ENCODE data around the gene ANXA5.
A peak's percentile ranks its signal among the peaks of the same experiment; 100 is the strongest.

ANXA5 gene

GRCh38 chr4:121728066-121728465 lies 31.3 kb upstream of the ANXA5 start:
- Mint-ChIP-seq H3K27me3 (no peaks in the 10 kb centered on the region), H3K9me3 (no peaks in the 10 kb centered on the region), H3K27ac (ENCODE audit: low read depth) (no peak overlapping the region), H3K36me3 (ENCODE audit: insufficient read depth) (no peaks in the 10 kb centered on the region), H3K4me1 (no peaks in the 10 kb centered on the region), H3K4me3 (no peak overlapping the region)
- no peak for DNase-seq (ENCODE audit: low spot score in 2 of 2)
- no peak for ATAC-seq (replicated peaks; ENCODE audit: extremely low read depth, poor library complexity, severe bottlenecking)

GRCh38 chr4:121726642-121727268 lies 30.0 kb upstream of the ANXA5 start:
- Mint-ChIP-seq H3K4me1 (no peaks in the 10 kb centered on the region), H3K4me3 (no peak overlapping the region), H3K36me3 (ENCODE audit: insufficient read depth) (no peaks in the 10 kb centered on the region), H3K9me3 (no peaks in the 10 kb centered on the region), H3K27me3 (no peaks in the 10 kb centered on the region), H3K27ac (ENCODE audit: low read depth) (no peak overlapping the region)
- DNase-seq (ENCODE audit: low spot score in 2 of 2), result no peak
- ATAC-seq (replicated peaks; ENCODE audit: extremely low read depth, poor library complexity, severe bottlenecking), result peak; percentile 86

- DNase-seq (ENCODE audit: low spot score in 2 of 2), result no peak
- no peak overlapping the region for H3K27ac Mint-ChIP-seq (ENCODE audit: low read depth)
- H3K36me3 Mint-ChIP-seq (ENCODE audit: insufficient read depth), result no peaks in the 10 kb centered on the region
- no peak overlapping the region for H3K4me3 Mint-ChIP-seq
- no peaks in the 10 kb centered on the region for H3K9me3 Mint-ChIP-seq
- ATAC-seq (replicated peaks; ENCODE audit: extremely low read depth, poor library complexity, severe bottlenecking), result no peak
- no peaks in the 10 kb centered on the region for H3K27me3 Mint-ChIP-seq
- H3K4me1 Mint-ChIP-seq, result no peaks in the 10 kb centered on the region
Observed at GRCh38 chr4:121724671-121725070, 27.9 kb upstream of the ANXA5 start.

GRCh38 chr4:121721700-121722099 lies 24.9 kb upstream of the ANXA5 start:
- no peaks in the 10 kb centered on the region for H3K36me3 Mint-ChIP-seq (ENCODE audit: insufficient read depth)
- no peaks in the 10 kb centered on the region for H3K9me3 Mint-ChIP-seq
- no peak for ATAC-seq (replicated peaks; ENCODE audit: extremely low read depth, poor library complexity, severe bottlenecking)
- H3K27me3 Mint-ChIP-seq, result peaks cover 3% of the 10 kb centered on the region
- no peak overlapping the region for H3K27ac Mint-ChIP-seq (ENCODE audit: low read depth)
- no peak for DNase-seq (ENCODE audit: low spot score in 2 of 2)
- no peaks in the 10 kb centered on the region for H3K4me1 Mint-ChIP-seq
- H3K4me3 Mint-ChIP-seq, result no peak overlapping the region

GRCh38 chr4:121720109-121720508 lies 23.3 kb upstream of the ANXA5 start:
- H3K36me3 Mint-ChIP-seq (ENCODE audit: insufficient read depth), result no peaks in the 10 kb centered on the region
- H3K9me3 Mint-ChIP-seq, result no peaks in the 10 kb centered on the region
- DNase-seq (ENCODE audit: low spot score in 2 of 2), result no peak

GRCh38 chr4:121717680-121718237 lies 21.0 kb upstream of the ANXA5 start:
- Mint-ChIP-seq H3K4me1 (no peaks in the 10 kb centered on the region), H3K36me3 (ENCODE audit: insufficient read depth) (no peaks in the 10 kb centered on the region), H3K4me3 (no peak overlapping the region), H3K27me3 (peaks cover 42% of the 10 kb centered on the region), H3K9me3 (no peaks in the 10 kb centered on the region), H3K27ac (ENCODE audit: low read depth) (no peak overlapping the region)
- ATAC-seq (replicated peaks; ENCODE audit: extremely low read depth, poor library complexity, severe bottlenecking), result no peak
- no peak for DNase-seq (ENCODE audit: low spot score in 2 of 2)

More at GRCh38 chr4:121720109-121720508, 23.3 kb upstream of the ANXA5 start:
- no peak for ATAC-seq (replicated peaks; ENCODE audit: extremely low read depth, poor library complexity, severe bottlenecking)
- Mint-ChIP-seq H3K4me3 (no peak overlapping the region), H3K27me3 (peaks cover 19% of the 10 kb centered on the region), H3K4me1 (no peaks in the 10 kb centered on the region), H3K27ac (ENCODE audit: low read depth) (no peak overlapping the region)

GRCh38 chr4:121714548-121714947 lies 17.8 kb upstream of the ANXA5 start:
- peaks cover 69% of the 10 kb centered on the region for H3K27me3 Mint-ChIP-seq

GRCh38 chr4:121712783-121713182 lies 16.0 kb upstream of the ANXA5 start:
- peaks cover 3% of the 10 kb centered on the region for H3K36me3 Mint-ChIP-seq (ENCODE audit: insufficient read depth)
- no peak overlapping the region for H3K4me3 Mint-ChIP-seq
- no peaks in the 10 kb centered on the region for H3K4me1 Mint-ChIP-seq
- H3K9me3 Mint-ChIP-seq, result no peaks in the 10 kb centered on the region
- peaks cover 79% of the 10 kb centered on the region for H3K27me3 Mint-ChIP-seq
- no peak for DNase-seq (ENCODE audit: low spot score in 2 of 2)
- no peak for ATAC-seq (replicated peaks; ENCODE audit: extremely low read depth, poor library complexity, severe bottlenecking)
- no peak overlapping the region for H3K27ac Mint-ChIP-seq (ENCODE audit: low read depth)

More at GRCh38 chr4:121714548-121714947, 17.8 kb upstream of the ANXA5 start:
- DNase-seq (ENCODE audit: low spot score in 2 of 2), result no peak
- Mint-ChIP-seq H3K9me3 (no peaks in the 10 kb centered on the region), H3K36me3 (ENCODE audit: insufficient read depth) (peaks cover 3% of the 10 kb centered on the region), H3K4me1 (no peaks in the 10 kb centered on the region), H3K27ac (ENCODE audit: low read depth) (no peak overlapping the region), H3K4me3 (no peak overlapping the region)
- no peak for ATAC-seq (replicated peaks; ENCODE audit: extremely low read depth, poor library complexity, severe bottlenecking)

- no peak for ATAC-seq (replicated peaks; ENCODE audit: extremely low read depth, poor library complexity, severe bottlenecking)
- DNase-seq (ENCODE audit: low spot score in 2 of 2), result no peak
- Mint-ChIP-seq H3K36me3 (ENCODE audit: insufficient read depth) (peaks cover 3% of the 10 kb centered on the region), H3K9me3 (no peaks in the 10 kb centered on the region), H3K4me1 (peaks cover 6% of the 10 kb centered on the region), H3K27me3 (peaks cover 79% of the 10 kb centered on the region), H3K4me3 (no peak overlapping the region), H3K27ac (ENCODE audit: low read depth) (no peak overlapping the region)
Observed at GRCh38 chr4:121712001-121712651, 15.3 kb upstream of the ANXA5 start.

GRCh38 chr4:121711263-121712000 lies 14.7 kb upstream of the ANXA5 start:
- Mint-ChIP-seq H3K4me3 (no peak overlapping the region), H3K27me3 (peaks cover 74% of the 10 kb centered on the region), H3K36me3 (ENCODE audit: insufficient read depth) (peaks cover 4% of the 10 kb centered on the region), H3K27ac (ENCODE audit: low read depth) (no peak overlapping the region), H3K9me3 (no peaks in the 10 kb centered on the region), H3K4me1 (peaks cover 13% of the 10 kb centered on the region)
- DNase-seq (ENCODE audit: low spot score in 2 of 2) (no peak), ATAC-seq (replicated peaks; ENCODE audit: extremely low read depth, poor library complexity, severe bottlenecking) (no peak)

GRCh38 chr4:121709766-121710405 lies 13.1 kb upstream of the ANXA5 start:
- DNase-seq (ENCODE audit: low spot score in 2 of 2) (no peak), ATAC-seq (replicated peaks; ENCODE audit: extremely low read depth, poor library complexity, severe bottlenecking) (no peak)
- H3K27ac Mint-ChIP-seq (ENCODE audit: low read depth), result no peak overlapping the region
- peaks cover 15% of the 10 kb centered on the region for H3K4me1 Mint-ChIP-seq
- no peaks in the 10 kb centered on the region for H3K9me3 Mint-ChIP-seq
- no peak overlapping the region for H3K4me3 Mint-ChIP-seq
- peaks cover 58% of the 10 kb centered on the region for H3K27me3 Mint-ChIP-seq
- H3K36me3 Mint-ChIP-seq (ENCODE audit: insufficient read depth), result peaks cover 6% of the 10 kb centered on the region

GRCh38 chr4:121707344-121707743 lies 10.6 kb upstream of the ANXA5 start:
- Mint-ChIP-seq H3K4me3 (peak overlapping the region; percentile 62), H3K4me1 (peaks cover 15% of the 10 kb centered on the region), H3K9me3 (no peaks in the 10 kb centered on the region), H3K36me3 (ENCODE audit: insufficient read depth) (peaks cover 6% of the 10 kb centered on the region), H3K27me3 (peaks cover 33% of the 10 kb centered on the region), H3K27ac (ENCODE audit: low read depth) (no peak overlapping the region)
- no peak for ATAC-seq (replicated peaks; ENCODE audit: extremely low read depth, poor library complexity, severe bottlenecking)
- no peak for DNase-seq (ENCODE audit: low spot score in 2 of 2)

Data from central memory CD8-positive, alpha-beta T cell (primary cell).